ENCODE results near the gene ADAM22.

The ADAM22 gene

GRCh38 chr7:88105231-88105630 lies 171.2 kb downstream of the ADAM22 start:
- Histone ChIP-seq H2AFZ (ENCODE audit: low read depth, low read length) (no peak overlapping the region), H3K27me3 (ENCODE audit: low read depth, low read length) (no peaks in the 10 kb centered on the region), H3K4me2 (ENCODE audit: low read length) (no peak overlapping the region), H3K4me1 (ENCODE audit: low read length) (no peaks in the 10 kb centered on the region), H3K4me3 (ENCODE audit: low read length) (no peak overlapping the region), H3K27ac (ENCODE audit: low read length) (no peak overlapping the region), H3K36me3 (replicated peaks; ENCODE audit: low read depth, low read length) (no peaks in the 10 kb centered on the region), H3K79me2 (ENCODE audit: low read length) (no peaks in the 10 kb centered on the region), H3K9ac (ENCODE audit: low read length) (no peak overlapping the region), H4K20me1 (ENCODE audit: insufficient read depth, low read length) (no peaks in the 10 kb centered on the region), H3K9me3 (ENCODE audit: insufficient read depth, low read length) (no peaks in the 10 kb centered on the region)
- TF ChIP-seq CTCF (IDR thresholded peaks at IDR 0.05; ENCODE audit: low read depth, low read length), result no peak
- no peak for TF ChIP-seq EZH2phosphoT487 (IDR thresholded peaks at IDR 0.05; ENCODE audit: low read depth)

- no peak overlapping the region for H3K4me3 ChIP-seq (ENCODE audit: low read length)
- H3K4me1 ChIP-seq (ENCODE audit: low read length), result no peaks in the 10 kb centered on the region
- H3K9me3 ChIP-seq (ENCODE audit: insufficient read depth, low read length), result no peaks in the 10 kb centered on the region
- no peaks in the 10 kb centered on the region for H3K79me2 ChIP-seq (ENCODE audit: low read length)
- H3K27me3 ChIP-seq (ENCODE audit: low read depth, low read length), result no peaks in the 10 kb centered on the region
- TF ChIP-seq CTCF (IDR thresholded peaks at IDR 0.05; ENCODE audit: low read depth, low read length), result no peak
- H3K27ac ChIP-seq (ENCODE audit: low read length), result no peak overlapping the region
- no peaks in the 10 kb centered on the region for H4K20me1 ChIP-seq (ENCODE audit: insufficient read depth, low read length)
- H3K9ac ChIP-seq (ENCODE audit: low read length), result no peak overlapping the region
- no peak overlapping the region for H2AFZ ChIP-seq (ENCODE audit: low read depth, low read length)
- H3K36me3 ChIP-seq (replicated peaks; ENCODE audit: low read depth, low read length), result no peaks in the 10 kb centered on the region
- H3K4me2 ChIP-seq (ENCODE audit: low read length), result no peak overlapping the region
Measured at GRCh38 chr7:88106434-88106833, 172.4 kb downstream of the ADAM22 start.

GRCh38 chr7:88109612-88110011 lies 175.6 kb downstream of the ADAM22 start:
- Histone ChIP-seq H3K9me3 (ENCODE audit: insufficient read depth, low read length) (no peaks in the 10 kb centered on the region), H3K27me3 (ENCODE audit: low read depth, low read length) (no peaks in the 10 kb centered on the region), H3K4me3 (ENCODE audit: low read length) (no peak overlapping the region), H3K4me2 (ENCODE audit: low read length) (no peak overlapping the region), H3K36me3 (replicated peaks; ENCODE audit: low read depth, low read length) (no peaks in the 10 kb centered on the region), H2AFZ (ENCODE audit: low read depth, low read length) (no peak overlapping the region), H3K4me1 (ENCODE audit: low read length) (no peaks in the 10 kb centered on the region), H3K79me2 (ENCODE audit: low read length) (no peaks in the 10 kb centered on the region), H3K27ac (ENCODE audit: low read length) (no peak overlapping the region), H4K20me1 (ENCODE audit: insufficient read depth, low read length) (no peaks in the 10 kb centered on the region), H3K9ac (ENCODE audit: low read length) (no peak overlapping the region)
- TF ChIP-seq EZH2phosphoT487 (IDR thresholded peaks at IDR 0.05; ENCODE audit: low read depth) (no peak), CTCF (IDR thresholded peaks at IDR 0.05; ENCODE audit: low read depth, low read length) (no peak)

- H3K27me3 ChIP-seq (ENCODE audit: low read depth, low read length), result no peaks in the 10 kb centered on the region
- no peaks in the 10 kb centered on the region for H3K36me3 ChIP-seq (replicated peaks; ENCODE audit: low read depth, low read length)
- peaks cover 15% of the 10 kb centered on the region for H3K4me1 ChIP-seq (ENCODE audit: low read length)
- H3K4me2 ChIP-seq (ENCODE audit: low read length), result no peak overlapping the region
- H3K9ac ChIP-seq (ENCODE audit: low read length), result no peak overlapping the region
- H3K27ac ChIP-seq (ENCODE audit: low read length), result no peak overlapping the region
- no peaks in the 10 kb centered on the region for H4K20me1 ChIP-seq (ENCODE audit: insufficient read depth, low read length)
- no peak overlapping the region for H3K4me3 ChIP-seq (ENCODE audit: low read length)
- no peak for TF ChIP-seq EZH2phosphoT487 (IDR thresholded peaks at IDR 0.05; ENCODE audit: low read depth)
- TF ChIP-seq CTCF (IDR thresholded peaks at IDR 0.05; ENCODE audit: low read depth, low read length), result peak; percentile 64
- H2AFZ ChIP-seq (ENCODE audit: low read depth, low read length), result no peak overlapping the region
- H3K79me2 ChIP-seq (ENCODE audit: low read length), result no peaks in the 10 kb centered on the region
- no peaks in the 10 kb centered on the region for H3K9me3 ChIP-seq (ENCODE audit: insufficient read depth, low read length)
Measured at GRCh38 chr7:88111140-88111743, 177.2 kb downstream of the ADAM22 start.

Measured in OCI-LY3 (cell line).